ENCODE data around the gene IQCB1.

IQCB1 gene

GRCh38 chr3:121852256-121852655 is 17.4 kb upstream of the IQCB1 start:
- Histone ChIP-seq H3K4me1 (ENCODE audit: insufficient read depth, low read length, poor library complexity, severe bottlenecking) (peaks cover 11% of the 10 kb centered on the region), H3K9me3 (ENCODE audit: insufficient read depth, low read depth, low read length) (no peaks in the 10 kb centered on the region), H3K27me3 (ENCODE audit: insufficient read depth, low read length, poor library complexity, severe bottlenecking) (no peaks in the 10 kb centered on the region), H3F3A (ENCODE audit: low read depth) (no peaks in the 10 kb centered on the region), H3K4me3 (ENCODE audit: low read length, poor library complexity, severe bottlenecking) (no peak overlapping the region), H3K4me2 (ENCODE audit: low read depth, low read length, poor library complexity, severe bottlenecking) (no peak overlapping the region), H3K9me2 (replicated peaks; ENCODE audit: low read depth, low read length) (no peaks in the 10 kb centered on the region), H3K36me3 (ENCODE audit: insufficient read depth, low read length) (0 out of 2 replicates have a peak, but pooled peaks cover 7% of the 10 kb centered on the region), H4K20me1 (ENCODE audit: insufficient read depth, low read length, poor library complexity, severe bottlenecking) (no peaks in the 10 kb centered on the region), H3K9ac (ENCODE audit: low read depth, low read length, poor library complexity, severe bottlenecking) (no peak overlapping the region), H2AFZ (ENCODE audit: low read length) (no peak overlapping the region), H3K79me2 (ENCODE audit: insufficient read depth, low read length) (no peaks in the 10 kb centered on the region)
- TF ChIP-seq CTCF (conservative IDR thresholded peaks at IDR 0.05; ENCODE audit: low read length) (peak; percentile 21; the same call in 1 of the 2 replicates), EZH2phosphoT487 (IDR thresholded peaks at IDR 0.05; ENCODE audit: borderline replicate concordance) (no peak)

- TF ChIP-seq EZH2phosphoT487 (IDR thresholded peaks at IDR 0.05; ENCODE audit: borderline replicate concordance) (no peak), CTCF (conservative IDR thresholded peaks at IDR 0.05; ENCODE audit: low read length) (no peak)
- H3K9ac ChIP-seq (ENCODE audit: low read depth, low read length, poor library complexity, severe bottlenecking) = no peak overlapping the region
Observed at GRCh38 chr3:121844892-121845291, 10.0 kb upstream of the IQCB1 start.

GRCh38 chr3:121839962-121840361 is 5.1 kb upstream of the IQCB1 start:
- Histone ChIP-seq H3K79me2 (ENCODE audit: insufficient read depth, low read length) (peaks cover 40% of the 10 kb centered on the region), H3K27me3 (ENCODE audit: insufficient read depth, low read length, poor library complexity, severe bottlenecking) (no peaks in the 10 kb centered on the region), H3K36me3 (ENCODE audit: insufficient read depth, low read length) (no peaks in the 10 kb centered on the region), H2AFZ (ENCODE audit: low read length) (no peak overlapping the region), H3K4me1 (ENCODE audit: insufficient read depth, low read length, poor library complexity, severe bottlenecking) (peaks cover 39% of the 10 kb centered on the region), H3K9ac (ENCODE audit: low read depth, low read length, poor library complexity, severe bottlenecking) (no peak overlapping the region), H3F3A (ENCODE audit: low read depth) (peaks cover 7% of the 10 kb centered on the region), H3K4me2 (ENCODE audit: low read depth, low read length, poor library complexity, severe bottlenecking) (no peak overlapping the region), H4K20me1 (ENCODE audit: insufficient read depth, low read length, poor library complexity, severe bottlenecking) (peaks cover 9% of the 10 kb centered on the region), H3K9me2 (replicated peaks; ENCODE audit: low read depth, low read length) (no peaks in the 10 kb centered on the region), H3K4me3 (ENCODE audit: low read length, poor library complexity, severe bottlenecking) (no peak overlapping the region), H3K9me3 (ENCODE audit: insufficient read depth, low read depth, low read length) (no peaks in the 10 kb centered on the region)
- TF ChIP-seq EZH2phosphoT487 (IDR thresholded peaks at IDR 0.05; ENCODE audit: borderline replicate concordance) (no peak), CTCF (conservative IDR thresholded peaks at IDR 0.05; ENCODE audit: low read length) (no peak)

More at GRCh38 chr3:121844892-121845291, 10.0 kb upstream of the IQCB1 start:
- Histone ChIP-seq H3K9me2 (replicated peaks; ENCODE audit: low read depth, low read length) (no peaks in the 10 kb centered on the region), H3K4me2 (ENCODE audit: low read depth, low read length, poor library complexity, severe bottlenecking) (no peak overlapping the region), H3K36me3 (ENCODE audit: insufficient read depth, low read length) (no peaks in the 10 kb centered on the region), H2AFZ (ENCODE audit: low read length) (no peak overlapping the region), H3K27me3 (ENCODE audit: insufficient read depth, low read length, poor library complexity, severe bottlenecking) (no peaks in the 10 kb centered on the region), H3K9me3 (ENCODE audit: insufficient read depth, low read depth, low read length) (no peaks in the 10 kb centered on the region), H3K4me1 (ENCODE audit: insufficient read depth, low read length, poor library complexity, severe bottlenecking) (peaks cover 23% of the 10 kb centered on the region), H3F3A (ENCODE audit: low read depth) (peaks cover 7% of the 10 kb centered on the region), H3K79me2 (ENCODE audit: insufficient read depth, low read length) (peaks cover 1% of the 10 kb centered on the region; the same call in 1 of the 2 replicates), H3K4me3 (ENCODE audit: low read length, poor library complexity, severe bottlenecking) (no peak overlapping the region), H4K20me1 (ENCODE audit: insufficient read depth, low read length, poor library complexity, severe bottlenecking) (peaks cover 9% of the 10 kb centered on the region)

Measured in Loucy (cell line).